GM12878 (cell line): ENCODE results near the gene NTMT2.

Source experiments
- CHD2 ChIP-seq: IDR thresholded peaks from 2 replicates; pipeline ENCODE4 v1.6.1; 2011; ENCODE audit warnings: low read depth, low read length, improper control_type of control experiment, borderline replicate concordance
- CTCF ChIP-seq, 3 experiments: IDR thresholded peaks in 2 of 3; conservative IDR thresholded peaks in 1 of 3; 2 replicates each; pipeline ENCODE4 v1.5.1; 2011; ENCODE audit warnings: low read depth in 3 of 3, low read length in 3 of 3, mild to moderate bottlenecking in 3 of 3, control low read depth in 2 of 3, moderate library complexity in 2 of 3, inconsistent platforms in 1 of 3, mixed read lengths in 1 of 3; ENCODE audit not compliant: control insufficient read depth in 2 of 3, insufficient read depth in 1 of 3; ENCODE audit errors: extremely low read depth in 1 of 3
- ETV6 ChIP-seq, 2 experiments: fragments of 450-650 bp in 1 of 2; IDR thresholded peaks in 1 of 2; conservative IDR thresholded peaks in 1 of 2; 2 replicates each; pipeline ENCODE4 v1.6.1; 2014; ENCODE audit warnings: antibody characterized with exemption in 1 of 2, borderline replicate concordance in 1 of 2, low read depth in 1 of 2, mild to moderate bottlenecking in 1 of 2, moderate library complexity in 1 of 2
- FOXK2 ChIP-seq: fragments of 450-650 bp; IDR thresholded peaks from 2 replicates; pipeline ENCODE4 v1.6.1; 2017; ENCODE audit warnings: mild to moderate bottlenecking, moderate library complexity
- GABPA ChIP-seq: IDR thresholded peaks from 2 replicates; pipeline ENCODE4 v1.6.1; 2014; ENCODE audit warnings: antibody characterized with exemption, low read depth, mild to moderate bottlenecking, inconsistent platforms
- JUND ChIP-seq: IDR thresholded peaks from 2 replicates; pipeline ENCODE4 v1.6.1; 2012; ENCODE audit warnings: low read depth, mild to moderate bottlenecking, low read length, improper control_type of control experiment, moderate library complexity
- NFYA ChIP-seq: IDR thresholded peaks from 2 replicates; pipeline ENCODE4 v1.6.1; 2011; ENCODE audit warnings: low read depth, mild to moderate bottlenecking, low read length, improper control_type of control experiment, borderline replicate concordance
- POLR2AphosphoS5 ChIP-seq: IDR thresholded peaks from 2 replicates; pipeline ENCODE4 v1.6.1; 2011; ENCODE audit warnings: mild to moderate bottlenecking, low read length, inconsistent platforms
- SMAD5 ChIP-seq: IDR thresholded peaks from 2 replicates; pipeline ENCODE4 v1.6.1; 2016; ENCODE audit warnings: antibody characterized with exemption, low read depth
- TAF1 ChIP-seq: IDR thresholded peaks from 2 replicates; pipeline ENCODE4 v1.6.1; 2011; ENCODE audit warnings: mild to moderate bottlenecking, low read depth, low read length, borderline replicate concordance
- TBL1XR1 ChIP-seq: IDR thresholded peaks from 2 replicates; pipeline ENCODE4 v1.6.1; 2012; ENCODE audit warnings: low read depth, low read length, improper control_type of control experiment
- YY1 ChIP-seq: IDR thresholded peaks from 2 replicates; pipeline ENCODE4 v1.6.1; 2011; ENCODE audit warnings: low read depth, mild to moderate bottlenecking, low read length
- ZBTB40 ChIP-seq: fragments of 450-650 bp; IDR thresholded peaks from 2 replicates; pipeline ENCODE4 v1.6.1; 2016; ENCODE audit warnings: mild to moderate bottlenecking, moderate library complexity, borderline replicate concordance

GRCh38 chr1:170149241-170149640 lies 3.5 kb downstream of the NTMT2 start:
- TF ChIP-seq ZBTB40 (no peak), JUND (no peak), GABPA (no peak), ETV6 (conservative IDR thresholded peaks at IDR 0.05 in 1 of 2, IDR thresholded peaks at IDR 0.05 in 1 of 2; ENCODE audit: borderline replicate concordance in 1 of 2, low read depth in 1 of 2) (no peak), CTCF (IDR thresholded peaks at IDR 0.05 in 2 of 3, conservative IDR thresholded peaks at IDR 0.05 in 1 of 3; ENCODE audit: control insufficient read depth in 2 of 3, extremely low read depth in 1 of 3, insufficient read depth in 1 of 3, low read depth in 3 of 3, low read length in 3 of 3) (no peak), SMAD5 (no peak), TAF1 (no peak), TBL1XR1 (no peak), CHD2 (no peak), YY1 (no peak), POLR2AphosphoS5 (no peak), FOXK2 (no peak), NFYA (no peak)
